ENCODE results near the gene LRRC55. TPM values are rescaled to one million over a fixed set of nuclear protein-coding genes. Genes with fewer than 3 reads are reported as not detected.

LRRC55 gene
- total and polyA plus RNA-seq, 3 donors from 2014 or later = 0.08 to 0.76 (median 0.19) TPM

GRCh38 chr11:57231539-57232253 is 49.9 kb downstream of the LRRC55 start:
- no peak for TF ChIP-seq CTCF (IDR thresholded peaks at IDR 0.05)
- TF ChIP-seq POLR2A (IDR thresholded peaks at IDR 0.05) = no peak
- no peaks in the 10 kb centered on the region for H3K9me3 ChIP-seq
- H3K36me3 ChIP-seq (ENCODE audit: low read depth, missing control alignments) = no peaks in the 10 kb centered on the region
- 61% methylated on average over 3 of the region's 3 CpGs for WGBS, 2 donors
- no peak for DNase-seq
- H3K4me3 ChIP-seq = no peak overlapping the region
- no peak overlapping the region for H3K27ac ChIP-seq
- H3K27me3 ChIP-seq = no peaks in the 10 kb centered on the region
- H3K4me1 ChIP-seq = no peaks in the 10 kb centered on the region
- intact Hi-C loops (cut with DNase I; ENCODE audit: low total_unique reads) = no loop called here

- Histone ChIP-seq H3K9me3 (no peaks in the 10 kb centered on the region), H3K36me3 (ENCODE audit: low read depth, missing control alignments) (no peaks in the 10 kb centered on the region), H3K27me3 (no peaks in the 10 kb centered on the region), H3K27ac (no peak overlapping the region), H3K4me3 (no peak overlapping the region), H3K4me1 (no peaks in the 10 kb centered on the region)
- DNase-seq = no peak
- intact Hi-C loops (cut with DNase I; ENCODE audit: low total_unique reads) = no loop called here
- TF ChIP-seq CTCF (IDR thresholded peaks at IDR 0.05) (no peak), POLR2A (IDR thresholded peaks at IDR 0.05) (no peak)
- 57 to 69% methylated on average over 5 of the region's 5 CpGs for WGBS, 2 donors
Observed at GRCh38 chr11:57233702-57234101, 51.9 kb downstream of the LRRC55 start.

- intact Hi-C loops (cut with DNase I; ENCODE audit: low total_unique reads) = no loop called here
- no peak overlapping the region for H3K27ac ChIP-seq
- H3K9me3 ChIP-seq = no peaks in the 10 kb centered on the region
- H3K27me3 ChIP-seq = no peaks in the 10 kb centered on the region
- no peak overlapping the region for H3K4me3 ChIP-seq
- TF ChIP-seq CTCF (IDR thresholded peaks at IDR 0.05) (no peak), POLR2A (IDR thresholded peaks at IDR 0.05) (no peak)
- no peaks in the 10 kb centered on the region for H3K36me3 ChIP-seq (ENCODE audit: low read depth, missing control alignments)
- 82 to 83% methylated on average over 29 to 39 of the region's 39 CpGs for WGBS, 2 donors
- H3K4me1 ChIP-seq = no peaks in the 10 kb centered on the region
- DNase-seq = no peak
Observed at GRCh38 chr11:57235761-57236703, 54.3 kb downstream of the LRRC55 start.

GRCh38 chr11:57237204-57237681 is 55.5 kb downstream of the LRRC55 start, which contains the start of gene APLNR:
Gene APLNR (minus strand): TSS chr11:57237250. CDS start chr11:57237004, 246 bp downstream.
- Histone ChIP-seq H3K36me3 (ENCODE audit: low read depth, missing control alignments) (no peaks in the 10 kb centered on the region), H3K4me3 (no peak within 1 kb of the TSS), H3K4me1 (no peaks in the 10 kb centered on the region), H3K27me3 (no peaks in the 10 kb centered on the region), H3K27ac (no peak within 1 kb of the TSS), H3K9me3 (no peaks in the 10 kb centered on the region)
- TF ChIP-seq CTCF (IDR thresholded peaks at IDR 0.05) = no peak
- TF ChIP-seq POLR2A (IDR thresholded peaks at IDR 0.05) = no peak
- intact Hi-C loops (cut with DNase I; ENCODE audit: low total_unique reads) = no loop called here
- 52 to 55% methylated on average over 6 of the region's 6 CpGs for WGBS, 2 donors
- no peak for DNase-seq
